Esophagus squamous epithelium (tissue), 4 donors: ENCODE results near the gene RALBP1.

Source experiments
- POLR2A ChIP-seq, 4 donors: fragments of 450-650 bp; IDR thresholded peaks; one replicate each; pipeline ENCODE4 v1.6.1; 2017; ENCODE audit warnings: antibody characterized with exemption in 4 of 4, mild to moderate bottlenecking in 4 of 4, moderate library complexity in 3 of 4
- TF ChIP-seq, protein P1 (sequence below), 6 experiments: fragments of 450-650 bp in 4 of 6; fragments of 200-600 bp in 2 of 6; sonication (generic) in 2 of 6; IDR thresholded peaks; one replicate each; pipeline ENCODE4 v1.5.1; 2016 to 2019; ENCODE audit warnings: antibody characterized with exemption in 6 of 6, mild to moderate bottlenecking in 4 of 6, moderate library complexity in 4 of 6

GRCh38 chr18:9495916-9496705, 20.8 kb downstream of the RALBP1 start:
- TF ChIP-seq, protein P1, sequence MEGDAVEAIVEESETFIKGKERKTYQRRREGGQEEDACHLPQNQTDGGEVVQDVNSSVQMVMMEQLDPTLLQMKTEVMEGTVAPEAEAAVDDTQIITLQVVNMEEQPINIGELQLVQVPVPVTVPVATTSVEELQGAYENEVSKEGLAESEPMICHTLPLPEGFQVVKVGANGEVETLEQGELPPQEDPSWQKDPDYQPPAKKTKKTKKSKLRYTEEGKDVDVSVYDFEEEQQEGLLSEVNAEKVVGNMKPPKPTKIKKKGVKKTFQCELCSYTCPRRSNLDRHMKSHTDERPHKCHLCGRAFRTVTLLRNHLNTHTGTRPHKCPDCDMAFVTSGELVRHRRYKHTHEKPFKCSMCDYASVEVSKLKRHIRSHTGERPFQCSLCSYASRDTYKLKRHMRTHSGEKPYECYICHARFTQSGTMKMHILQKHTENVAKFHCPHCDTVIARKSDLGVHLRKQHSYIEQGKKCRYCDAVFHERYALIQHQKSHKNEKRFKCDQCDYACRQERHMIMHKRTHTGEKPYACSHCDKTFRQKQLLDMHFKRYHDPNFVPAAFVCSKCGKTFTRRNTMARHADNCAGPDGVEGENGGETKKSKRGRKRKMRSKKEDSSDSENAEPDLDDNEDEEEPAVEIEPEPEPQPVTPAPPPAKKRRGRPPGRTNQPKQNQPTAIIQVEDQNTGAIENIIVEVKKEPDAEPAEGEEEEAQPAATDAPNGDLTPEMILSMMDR (IDR thresholded peaks at IDR 0.05) = no peak
- no peak for TF ChIP-seq POLR2A (IDR thresholded peaks at IDR 0.05)
